A673 (cell line): ENCODE results near the gene CLDN3. TPM values are rescaled to one million over a fixed set of nuclear protein-coding genes. Genes with fewer than 3 reads are reported as not detected.
"Not testable (repeated sequence)": the region's sequence is repeated elsewhere in the genome, so short reads cannot be mapped to it uniquely, and the experiment has no call there.

ENCODE experiments used
- BruUV-seq: library from RNA; stranded (reverse); fragments of 400-500 nt; replicated peaks from 2 replicates; lab custom pipeline; 2021; lab: Mats Ljungman, UMichigan
- CTCF ChIA-PET: fragments of 300-600 bp; sonication (Branson Sonifier 250); formaldehyde crosslinking; loops from one replicate; lab custom pipeline; 2022; ENCODE audit warnings: antibody characterized with exemption; lab: Charles Lee
- POLR2A ChIA-PET: fragments of 300-600 bp; sonication (Branson Sonifier 250); formaldehyde crosslinking; loops from one replicate; lab custom pipeline; 2022; ENCODE audit warnings: antibody characterized with exemption; ENCODE audit not compliant: low non-redundant PET; lab: Charles Lee
- DNase-seq: peaks from one replicate; pipeline ENCODE4 v3.0.0-alpha.2; 2015; ENCODE audit warnings: low spot score
- H3K27ac ChIP-seq: fragments of 200-600 bp; sonication (generic); 2 replicates; pipeline ENCODE4 v1.5.1; 2016; ENCODE audit warnings: mixed run types, low read depth, mild to moderate bottlenecking, mixed read lengths, antibody characterized with exemption, low read length; ENCODE audit not compliant: poor library complexity, severe bottlenecking
- H3K27me3 ChIP-seq: fragments of 200-600 bp; sonication (generic); replicated peaks from 2 replicates; pipeline ENCODE4 v1.6.1; 2017; ENCODE audit warnings: mixed run types, low read depth, mild to moderate bottlenecking, mixed read lengths, antibody characterized with exemption, low read length; ENCODE audit not compliant: insufficient read depth, poor library complexity
- H3K36me3 ChIP-seq: fragments of 200-600 bp; sonication (generic); 2 replicates; pipeline ENCODE4 v1.6.1; 2016; ENCODE audit warnings: mixed run types, mild to moderate bottlenecking, mixed read lengths, antibody characterized with exemption, low read length; ENCODE audit not compliant: insufficient read depth, poor library complexity, severe bottlenecking
- H3K4me1 ChIP-seq: fragments of 200-600 bp; sonication (generic); 2 replicates; pipeline ENCODE4 v1.6.1; 2017; ENCODE audit warnings: mixed run types, mild to moderate bottlenecking, mixed read lengths, antibody characterized with exemption, low read length; ENCODE audit not compliant: insufficient read depth, poor library complexity, severe bottlenecking
- H3K4me3 ChIP-seq: fragments of 200-600 bp; sonication (generic); 2 replicates; pipeline ENCODE4 v1.5.1; 2016; ENCODE audit warnings: low read depth, mixed run types, mild to moderate bottlenecking, mixed read lengths, low read length; ENCODE audit not compliant: poor library complexity, severe bottlenecking
- H3K9me3 ChIP-seq: fragments of 200-600 bp; sonication (generic); 2 replicates; pipeline ENCODE4 v1.6.1; 2016; ENCODE audit warnings: mixed run types, low read depth, mild to moderate bottlenecking, mixed read lengths, antibody characterized with exemption, low read length; ENCODE audit not compliant: poor library complexity, severe bottlenecking
- EZH2 ChIP-seq: fragments of 200-600 bp; sonication (generic); IDR thresholded peaks from 2 replicates; pipeline ENCODE4 v1.6.1; 2017; ENCODE audit warnings: borderline replicate concordance, low read depth, mild to moderate bottlenecking, mixed read lengths, antibody characterized with exemption, low read length; ENCODE audit not compliant: poor library complexity, severe bottlenecking
- intact Hi-C: fragments of 100-400 bp; cut with micrococcal nuclease; formaldehyde crosslinking; loops from one replicate; pipeline ENCODE4 v1.10.0; 2022; ENCODE audit not compliant: unreplicated experiment
- total RNA-seq: library from RNA; stranded (reverse); gene quantifications from 2 replicates; pipeline ENCODE4 v1.2.3, GENCODE V29; 2021
- TF ChIP-seq, protein P1 (sequence below): fragments of 300-800, 200-600 bp; sonication (generic); conservative IDR thresholded peaks from 2 replicates; pipeline ENCODE4 v1.5.1; 2017; ENCODE audit warnings: low read depth, mild to moderate bottlenecking, antibody characterized with exemption, low read length, moderate library complexity, mixed read lengths

Gene CLDN3
- total RNA-seq, 1 experiment from 2014 or later: not detected

DNA sequence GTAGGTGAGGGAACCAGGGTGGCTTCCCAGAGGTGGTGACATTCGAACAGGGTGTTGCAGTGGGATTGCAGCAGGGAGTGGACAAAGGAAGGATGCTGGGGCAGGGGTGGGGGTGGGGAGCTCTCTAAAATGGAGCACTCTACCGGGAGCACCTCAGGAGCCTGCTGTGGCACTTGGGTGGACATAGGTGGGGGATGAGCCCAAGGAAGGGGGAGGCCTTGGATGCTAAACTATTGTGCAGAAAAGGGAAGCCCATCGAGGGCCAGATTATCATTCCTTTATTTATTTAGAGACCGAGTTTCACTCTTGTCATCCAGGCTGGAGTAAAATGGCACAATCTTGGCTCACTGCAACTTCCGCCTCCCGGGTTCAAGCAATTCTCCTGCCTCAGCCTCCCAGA, 47.3 kb downstream of the CLDN3 start:
- Histone ChIP-seq H3K27ac (no peak overlapping the region), H3K4me1 (peaks cover 13% of the 10 kb centered on the region), H3K36me3 (no peaks in the 10 kb centered on the region), H3K27me3 (no peaks in the 10 kb centered on the region), H3K9me3 (no peaks in the 10 kb centered on the region), H3K4me3 (no peak overlapping the region)
- DNase-seq: no peak
- BruUV-seq: no TSS peak
- ChIA-PET POLR2A (no interaction called here), CTCF (no interaction called here)
- TF ChIP-seq EZH2: no peak
- TF ChIP-seq, protein P1, sequence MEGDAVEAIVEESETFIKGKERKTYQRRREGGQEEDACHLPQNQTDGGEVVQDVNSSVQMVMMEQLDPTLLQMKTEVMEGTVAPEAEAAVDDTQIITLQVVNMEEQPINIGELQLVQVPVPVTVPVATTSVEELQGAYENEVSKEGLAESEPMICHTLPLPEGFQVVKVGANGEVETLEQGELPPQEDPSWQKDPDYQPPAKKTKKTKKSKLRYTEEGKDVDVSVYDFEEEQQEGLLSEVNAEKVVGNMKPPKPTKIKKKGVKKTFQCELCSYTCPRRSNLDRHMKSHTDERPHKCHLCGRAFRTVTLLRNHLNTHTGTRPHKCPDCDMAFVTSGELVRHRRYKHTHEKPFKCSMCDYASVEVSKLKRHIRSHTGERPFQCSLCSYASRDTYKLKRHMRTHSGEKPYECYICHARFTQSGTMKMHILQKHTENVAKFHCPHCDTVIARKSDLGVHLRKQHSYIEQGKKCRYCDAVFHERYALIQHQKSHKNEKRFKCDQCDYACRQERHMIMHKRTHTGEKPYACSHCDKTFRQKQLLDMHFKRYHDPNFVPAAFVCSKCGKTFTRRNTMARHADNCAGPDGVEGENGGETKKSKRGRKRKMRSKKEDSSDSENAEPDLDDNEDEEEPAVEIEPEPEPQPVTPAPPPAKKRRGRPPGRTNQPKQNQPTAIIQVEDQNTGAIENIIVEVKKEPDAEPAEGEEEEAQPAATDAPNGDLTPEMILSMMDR: no peak
- intact Hi-C loops: no loop called here

DNA sequence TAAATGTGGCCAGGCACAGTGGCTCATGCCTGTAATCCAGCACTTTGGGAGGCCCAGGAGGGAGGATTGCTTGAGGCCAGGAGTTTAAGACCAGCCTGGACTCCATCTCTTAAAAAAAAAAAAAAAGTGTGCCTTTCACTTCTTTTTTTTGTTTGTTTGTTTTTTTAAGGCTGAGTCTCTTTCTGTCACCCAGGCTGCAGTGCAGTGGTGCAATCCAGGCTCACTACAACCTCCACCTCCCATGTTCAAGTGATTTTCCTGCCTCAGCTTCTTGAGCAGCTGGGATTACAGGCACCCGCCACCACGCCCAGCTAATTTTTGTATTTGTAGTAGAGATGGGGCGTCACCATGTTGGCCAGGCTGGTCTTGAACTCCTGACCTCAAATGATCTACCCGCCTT, 47.9 kb downstream of the CLDN3 start:
- H3K27ac ChIP-seq, BruUV-seq, CTCF ChIA-PET, intact Hi-C loops, POLR2A ChIA-PET, H3K9me3 ChIP-seq, H3K4me3 ChIP-seq, H3K27me3 ChIP-seq, DNase-seq, H3K36me3 ChIP-seq: not testable (repeated sequence)
- peaks cover 19% of the 10 kb centered on the region for H3K4me1 ChIP-seq

DNA sequence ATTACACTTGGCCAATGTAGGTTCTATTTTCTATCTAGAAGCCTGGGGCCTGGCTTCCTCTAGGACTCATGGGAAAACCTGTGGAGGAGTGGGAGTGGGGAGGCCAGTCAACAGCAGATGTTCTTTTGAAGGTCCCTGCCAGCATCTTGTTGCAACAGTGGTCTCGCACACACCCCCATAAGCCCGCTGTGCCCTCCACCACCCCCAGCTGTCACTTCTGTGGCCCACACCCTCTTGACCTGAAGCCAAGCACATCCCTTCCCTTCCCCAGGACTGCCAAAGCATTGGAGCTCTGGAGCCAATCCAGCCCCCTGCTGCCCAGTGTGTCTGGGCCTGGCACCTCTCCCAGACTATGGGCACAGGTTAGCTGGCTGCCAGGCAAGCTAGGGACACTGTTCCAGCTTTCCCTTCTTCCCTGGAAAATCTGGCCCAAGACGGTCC, 48.7 kb downstream of the CLDN3 start:
- POLR2A ChIA-PET: no interaction called here
- CTCF ChIA-PET: no interaction called here
- H3K36me3 ChIP-seq: no peaks in the 10 kb centered on the region
- DNase-seq: no peak
- BruUV-seq: no TSS peak
- intact Hi-C loops: no loop called here
- TF ChIP-seq EZH2: no peak
- H3K4me3 ChIP-seq: no peak overlapping the region
- H3K27me3 ChIP-seq: no peaks in the 10 kb centered on the region
- H3K27ac ChIP-seq: no peak overlapping the region
- no peaks in the 10 kb centered on the region for H3K9me3 ChIP-seq
- H3K4me1 ChIP-seq: peaks cover 27% of the 10 kb centered on the region

DNA sequence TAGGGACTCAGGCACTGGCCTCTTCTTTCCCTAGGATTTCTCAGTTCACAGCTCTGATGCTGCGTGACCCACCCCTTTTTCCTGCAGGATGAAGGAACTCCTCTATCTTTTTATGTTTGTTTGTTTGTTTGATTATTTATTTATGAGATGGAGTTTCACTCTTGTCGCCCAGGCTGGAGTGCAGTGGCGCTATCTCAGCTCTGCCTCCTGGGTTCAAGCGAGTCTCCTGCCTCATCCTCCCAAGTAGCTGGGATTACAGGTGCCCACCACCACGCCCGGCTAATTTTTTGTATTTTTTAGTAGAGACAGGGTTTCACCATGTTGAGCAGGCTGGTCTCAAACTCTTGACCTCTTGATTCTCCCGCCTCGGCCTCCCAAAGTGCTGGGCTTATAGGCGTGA, 49.6 kb downstream of the CLDN3 start:
- H3K36me3 ChIP-seq, H3K27me3 ChIP-seq, H3K27ac ChIP-seq, POLR2A ChIA-PET, BruUV-seq, H3K9me3 ChIP-seq, H3K4me3 ChIP-seq, DNase-seq, intact Hi-C loops: not testable (repeated sequence)
- CTCF ChIA-PET: interaction anchor here (1.0 kb wide), 1 partner anchor 14 kb away, joined by 3 read pairs; no protein-coding TSS in a partner anchor
- peaks cover 36% of the 10 kb centered on the region for H3K4me1 ChIP-seq
